ENCODE measurements around the gene ANXA7. TPM values are rescaled to one million over a fixed set of nuclear protein-coding genes. Genes with fewer than 3 reads are reported as not detected.

ANXA7 gene
- total and polyA plus RNA-seq, 4 donors: 72.4 to 125 (median 102) TPM

GRCh38 chr10:73366381-73367298 lies 47.2 kb downstream of the ANXA7 start:
- no peak for ATAC-seq (ENCODE audit: low FRiP score)
- Histone ChIP-seq H3K4me1 (ENCODE audit: control insufficient read depth in 1 of 2, insufficient read depth in 2 of 2, low read length in 2 of 2) (no peaks in the 10 kb centered on the region), H3K4me3 (ENCODE audit: low read length in 2 of 2) (no peak overlapping the region), H3K36me3 (ENCODE audit: control insufficient read depth in 1 of 2, insufficient read depth in 2 of 2, low read length in 1 of 2) (peaks cover 2 to 3% of the 10 kb centered on the region in 2 donors), H3K27ac (ENCODE audit: low read depth in 1 of 2, low read length in 2 of 2) (no peak overlapping the region), H3K9me3 (ENCODE audit: control insufficient read depth, low read length) (no peaks in the 10 kb centered on the region), H3K27me3 (ENCODE audit: control insufficient read depth in 1 of 2, insufficient read depth in 2 of 2, low read length in 1 of 2) (no peaks in the 10 kb centered on the region)
- DNase-seq: no peak
- 91 to 93% methylated on average over 6 of the region's 6 CpGs for WGBS, 2 donors
- intact Hi-C loops (cut with DNase I): no loop called here

- Histone ChIP-seq H3K4me1 (ENCODE audit: control insufficient read depth in 1 of 2, insufficient read depth in 2 of 2, low read length in 2 of 2) (no peaks in the 10 kb centered on the region), H3K27me3 (ENCODE audit: control insufficient read depth in 1 of 2, insufficient read depth in 2 of 2, low read length in 1 of 2) (no peaks in the 10 kb centered on the region), H3K27ac (ENCODE audit: low read depth in 1 of 2, low read length in 2 of 2) (no peak overlapping the region), H3K4me3 (ENCODE audit: low read length in 2 of 2) (no peak overlapping the region), H3K9me3 (ENCODE audit: control insufficient read depth, low read length) (no peaks in the 10 kb centered on the region), H3K36me3 (ENCODE audit: control insufficient read depth in 1 of 2, insufficient read depth in 2 of 2, low read length in 1 of 2) (peaks cover 2 to 3% of the 10 kb centered on the region in 2 donors)
- DNase-seq (no peak), ATAC-seq (ENCODE audit: low FRiP score) (no peak)
- WGBS, 2 donors: 96 to 98% methylated on average over 3 of the region's 3 CpGs
- intact Hi-C loops (cut with DNase I): no loop called here
These were observed 48.9 kb downstream of the ANXA7 start for GRCh38 chr10:73364964-73365363.

GRCh38 chr10:73359492-73359891 lies 54.4 kb downstream of the ANXA7 start:
- no peak for DNase-seq
- H3K4me1 ChIP-seq (ENCODE audit: control insufficient read depth in 1 of 2, insufficient read depth in 2 of 2, low read length in 2 of 2): no peaks in the 10 kb centered on the region
- intact Hi-C loops (cut with DNase I): no loop called here
- no peaks in the 10 kb centered on the region for H3K27me3 ChIP-seq (ENCODE audit: control insufficient read depth in 1 of 2, insufficient read depth in 2 of 2, low read length in 1 of 2)
- H3K9me3 ChIP-seq (ENCODE audit: control insufficient read depth, low read length): no peaks in the 10 kb centered on the region
- no peak overlapping the region for H3K4me3 ChIP-seq (ENCODE audit: low read length in 2 of 2)
- 73 to 75% methylated on average over 8 of the region's 8 CpGs for WGBS, 2 donors
- no peak overlapping the region for H3K27ac ChIP-seq (ENCODE audit: low read depth in 1 of 2, low read length in 2 of 2)
- no peaks in the 10 kb centered on the region for H3K36me3 ChIP-seq (ENCODE audit: control insufficient read depth in 1 of 2, insufficient read depth in 2 of 2, low read length in 1 of 2)
- ATAC-seq (ENCODE audit: low FRiP score): no peak

- ATAC-seq (ENCODE audit: low FRiP score): peak; percentile 96
- Histone ChIP-seq H3K27me3 (ENCODE audit: control insufficient read depth in 1 of 2, insufficient read depth in 2 of 2, low read length in 1 of 2) (no peaks in the 10 kb centered on the region), H3K9me3 (ENCODE audit: control insufficient read depth, low read length) (no peaks in the 10 kb centered on the region), H3K4me1 (ENCODE audit: control insufficient read depth in 1 of 2, insufficient read depth in 2 of 2, low read length in 2 of 2) (no peaks in the 10 kb centered on the region), H3K27ac (ENCODE audit: low read depth in 1 of 2, low read length in 2 of 2) (no peak within 1 kb of the TSS), H3K4me3 (ENCODE audit: low read length in 2 of 2) (peak within 1 kb of the TSS; percentile 57 to 84), H3K36me3 (ENCODE audit: control insufficient read depth in 1 of 2, insufficient read depth in 2 of 2, low read length in 1 of 2) (no peaks in the 10 kb centered on the region)
- intact Hi-C loops (cut with DNase I): no loop called here
- DNase-seq: peak; percentile 95 to 96
- WGBS, 2 donors: 0 to 1% methylated on average over 44 to 45 of the region's 45 CpGs
These were observed 55.3 kb downstream of the ANXA7 start, which contains the start of gene CFAP70 for GRCh38 chr10:73358331-73359279. TSS of gene CFAP70 (minus strand) at chr10:73358864. CDS start at chr10:73354796, 4,068 bp downstream.

- no peaks in the 10 kb centered on the region for H3K9me3 ChIP-seq (ENCODE audit: control insufficient read depth, low read length)
- H3K36me3 ChIP-seq (ENCODE audit: control insufficient read depth in 1 of 2, insufficient read depth in 2 of 2, low read length in 1 of 2): no peaks in the 10 kb centered on the region
- DNase-seq (no peak), ATAC-seq (ENCODE audit: low FRiP score) (no peak)
- H3K27ac ChIP-seq (ENCODE audit: low read depth in 1 of 2, low read length in 2 of 2): no peak overlapping the region
- WGBS, 2 donors: 29 to 35% methylated on average over 5 of the region's 5 CpGs
- H3K4me3 ChIP-seq (ENCODE audit: low read length in 2 of 2): peak overlapping the region; percentile 33 to 84
- H3K4me1 ChIP-seq (ENCODE audit: control insufficient read depth in 1 of 2, insufficient read depth in 2 of 2, low read length in 2 of 2): no peaks in the 10 kb centered on the region
- H3K27me3 ChIP-seq (ENCODE audit: control insufficient read depth in 1 of 2, insufficient read depth in 2 of 2, low read length in 1 of 2): no peaks in the 10 kb centered on the region
- intact Hi-C loops (cut with DNase I): no loop called here
These were observed 56.0 kb downstream of the ANXA7 start for GRCh38 chr10:73357821-73358220.

- Histone ChIP-seq H3K4me1 (ENCODE audit: control insufficient read depth in 1 of 2, insufficient read depth in 2 of 2, low read length in 2 of 2) (no peaks in the 10 kb centered on the region), H3K9me3 (ENCODE audit: control insufficient read depth, low read length) (no peaks in the 10 kb centered on the region), H3K27ac (ENCODE audit: low read depth in 1 of 2, low read length in 2 of 2) (no peak overlapping the region), H3K36me3 (ENCODE audit: control insufficient read depth in 1 of 2, insufficient read depth in 2 of 2, low read length in 1 of 2) (no peaks in the 10 kb centered on the region), H3K27me3 (ENCODE audit: control insufficient read depth in 1 of 2, insufficient read depth in 2 of 2, low read length in 1 of 2) (no peaks in the 10 kb centered on the region), H3K4me3 (ENCODE audit: low read length in 2 of 2) (no peak overlapping the region)
- ATAC-seq (ENCODE audit: low FRiP score) (no peak), DNase-seq (no peak)
- intact Hi-C loops (cut with DNase I): no loop called here
- 28 to 32% methylated on average over 4 of the region's 4 CpGs for WGBS, 2 donors
These were observed 56.7 kb downstream of the ANXA7 start for GRCh38 chr10:73357166-73357565.

GRCh38 chr10:73344269-73344668 lies 69.6 kb downstream of the ANXA7 start:
- intact Hi-C loops (cut with DNase I): no loop called here

GRCh38 chr10:73340121-73340520 lies 73.7 kb downstream of the ANXA7 start:
- ATAC-seq (ENCODE audit: low FRiP score) (no peak), DNase-seq (no peak)
- H3K27me3 ChIP-seq (ENCODE audit: control insufficient read depth in 1 of 2, insufficient read depth in 2 of 2, low read length in 1 of 2): no peaks in the 10 kb centered on the region
- H3K4me3 ChIP-seq (ENCODE audit: low read length in 2 of 2): no peak overlapping the region
- H3K4me1 ChIP-seq (ENCODE audit: control insufficient read depth in 1 of 2, insufficient read depth in 2 of 2, low read length in 2 of 2): no peaks in the 10 kb centered on the region
- intact Hi-C loops (cut with DNase I): no loop called here
- H3K36me3 ChIP-seq (ENCODE audit: control insufficient read depth in 1 of 2, insufficient read depth in 2 of 2, low read length in 1 of 2): no peaks in the 10 kb centered on the region
- 92 to 93% methylated on average over 3 of the region's 3 CpGs for WGBS, 2 donors
- H3K27ac ChIP-seq (ENCODE audit: low read depth in 1 of 2, low read length in 2 of 2): no peak overlapping the region
- no peaks in the 10 kb centered on the region for H3K9me3 ChIP-seq (ENCODE audit: control insufficient read depth, low read length)

More at GRCh38 chr10:73344269-73344668, 69.6 kb downstream of the ANXA7 start:
- no peak overlapping the region for H3K4me3 ChIP-seq (ENCODE audit: low read length in 2 of 2)
- H3K27ac ChIP-seq (ENCODE audit: low read depth in 1 of 2, low read length in 2 of 2): no peak overlapping the region
- no peaks in the 10 kb centered on the region for H3K4me1 ChIP-seq (ENCODE audit: control insufficient read depth in 1 of 2, insufficient read depth in 2 of 2, low read length in 2 of 2)
- no peaks in the 10 kb centered on the region for H3K36me3 ChIP-seq (ENCODE audit: control insufficient read depth in 1 of 2, insufficient read depth in 2 of 2, low read length in 1 of 2)
- H3K27me3 ChIP-seq (ENCODE audit: control insufficient read depth in 1 of 2, insufficient read depth in 2 of 2, low read length in 1 of 2): no peaks in the 10 kb centered on the region
- ATAC-seq (ENCODE audit: low FRiP score): no peak
- no peaks in the 10 kb centered on the region for H3K9me3 ChIP-seq (ENCODE audit: control insufficient read depth, low read length)
- DNase-seq: no peak
- 76 to 83% methylated on average over 1 of the region's 1 CpG for WGBS, 2 donors

All from aorta (tissue), 5 donors.